Right atrium auricular region (tissue), 2 donors: ENCODE measurements around the gene KHSRP. TPM values are rescaled to one million over a fixed set of nuclear protein-coding genes. Genes with fewer than 3 reads are reported as not detected.

Experiments used
- DNase-seq: peaks from one replicate; pipeline ENCODE4 v3.0.0-alpha.2; 2019; ENCODE audit warnings: low spot score
- H3K27ac ChIP-seq, 2 donors: fragments of 200-600 bp; sonication (generic); 1 replicate in 1 of 2; 2 replicates in 1 of 2; pipeline ENCODE4 v1.5.1; 2016 to 2019
- H3K27me3 ChIP-seq, 2 donors: fragments of 200-600 bp; sonication (generic); one replicate each; pipeline versions ENCODE4 v1.5.1 to v1.6.0; 2017 to 2019
- H3K36me3 ChIP-seq: fragments of 200-600 bp; sonication (generic); one replicate; pipeline ENCODE4 v1.5.1; 2016
- H3K4me1 ChIP-seq, 2 donors: fragments of 200-600 bp; sonication (generic); one replicate each; pipeline versions ENCODE4 v1.5.1 to v1.6.0; 2017 to 2019
- H3K4me3 ChIP-seq, 2 donors: fragments of 200-600 bp; sonication (generic); 1 replicate in 1 of 2; 2 replicates in 1 of 2; pipeline ENCODE4 v1.5.1; 2017 to 2019; ENCODE audit warnings: mild to moderate bottlenecking in 1 of 2, moderate library complexity in 1 of 2
- H3K9me3 ChIP-seq, 2 donors: fragments of 200-600 bp; sonication (generic); one replicate each; pipeline ENCODE4 v1.5.1; 2019
- total RNA-seq, 2 donors: library from RNA; depleted of rRNA; stranded (reverse); fragments of >200 nt; gene quantifications; one replicate each; pipeline ENCODE4 v1.1.0, GENCODE V29; 2016
- TF ChIP-seq, protein P1 (sequence below), 2 donors: fragments of 200-600 bp; sonication (generic); IDR thresholded peaks; one replicate each; pipeline ENCODE4 v1.5.1; 2019; ENCODE audit warnings: antibody characterized with exemption in 2 of 2

Gene KHSRP
- total RNA-seq, 2 donors from 2014 or later: 55.3 to 95.7 TPM

DNA sequence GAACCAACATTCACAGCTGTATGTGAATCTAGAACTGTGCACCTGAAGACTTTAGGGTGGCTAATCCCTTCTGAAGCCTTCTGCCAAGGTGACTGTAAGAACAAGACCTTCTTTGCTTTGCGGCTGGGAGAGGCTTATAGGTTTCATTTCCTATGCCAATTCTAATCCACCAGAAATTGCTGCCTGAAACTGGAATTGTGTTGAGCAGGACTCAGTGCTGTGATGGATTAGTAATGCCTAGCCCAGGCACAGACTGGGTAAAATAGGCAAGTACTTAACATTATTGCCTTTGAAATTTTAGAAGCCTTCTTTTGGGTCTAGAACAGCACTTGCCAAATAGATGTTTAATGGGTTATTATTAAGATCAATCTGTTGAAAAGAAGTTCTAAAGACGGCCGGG is 23.4 kb upstream of the KHSRP start:
- TF ChIP-seq, protein P1, sequence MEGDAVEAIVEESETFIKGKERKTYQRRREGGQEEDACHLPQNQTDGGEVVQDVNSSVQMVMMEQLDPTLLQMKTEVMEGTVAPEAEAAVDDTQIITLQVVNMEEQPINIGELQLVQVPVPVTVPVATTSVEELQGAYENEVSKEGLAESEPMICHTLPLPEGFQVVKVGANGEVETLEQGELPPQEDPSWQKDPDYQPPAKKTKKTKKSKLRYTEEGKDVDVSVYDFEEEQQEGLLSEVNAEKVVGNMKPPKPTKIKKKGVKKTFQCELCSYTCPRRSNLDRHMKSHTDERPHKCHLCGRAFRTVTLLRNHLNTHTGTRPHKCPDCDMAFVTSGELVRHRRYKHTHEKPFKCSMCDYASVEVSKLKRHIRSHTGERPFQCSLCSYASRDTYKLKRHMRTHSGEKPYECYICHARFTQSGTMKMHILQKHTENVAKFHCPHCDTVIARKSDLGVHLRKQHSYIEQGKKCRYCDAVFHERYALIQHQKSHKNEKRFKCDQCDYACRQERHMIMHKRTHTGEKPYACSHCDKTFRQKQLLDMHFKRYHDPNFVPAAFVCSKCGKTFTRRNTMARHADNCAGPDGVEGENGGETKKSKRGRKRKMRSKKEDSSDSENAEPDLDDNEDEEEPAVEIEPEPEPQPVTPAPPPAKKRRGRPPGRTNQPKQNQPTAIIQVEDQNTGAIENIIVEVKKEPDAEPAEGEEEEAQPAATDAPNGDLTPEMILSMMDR (IDR thresholded peaks at IDR 0.05): no peak
- Histone ChIP-seq H3K27ac (no peak overlapping the region), H3K4me3 (no peak overlapping the region), H3K9me3 (peaks cover 0 to 6% of the 10 kb centered on the region in 2 donors), H3K27me3 (no peaks in the 10 kb centered on the region), H3K36me3 (peaks cover 25% of the 10 kb centered on the region), H3K4me1 (no peaks in the 10 kb centered on the region)
- DNase-seq: no peak

DNA sequence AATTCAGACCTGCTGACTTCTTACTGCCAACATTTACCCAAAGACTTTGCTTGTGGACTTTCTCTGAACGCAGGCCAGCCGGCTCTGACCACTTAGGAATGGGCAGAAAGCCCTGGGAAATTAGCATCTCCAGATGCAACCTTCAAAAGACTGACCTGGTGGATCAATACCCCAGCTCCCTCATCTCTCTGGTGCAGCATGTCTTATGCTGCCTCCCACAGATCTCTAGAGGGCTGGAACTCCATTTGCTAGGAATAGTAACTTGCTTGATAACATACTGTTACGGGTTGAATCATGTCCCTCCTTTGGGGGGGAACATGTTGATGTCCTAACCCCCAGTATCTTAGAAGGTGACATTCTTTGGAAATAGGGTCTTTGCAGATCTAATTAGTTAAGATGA is 21.8 kb upstream of the KHSRP start:
- Histone ChIP-seq H3K36me3 (peaks cover 15% of the 10 kb centered on the region), H3K4me1 (no peaks in the 10 kb centered on the region), H3K27ac (no peak overlapping the region), H3K4me3 (no peak overlapping the region), H3K27me3 (no peaks in the 10 kb centered on the region), H3K9me3 (peaks cover 0 to 6% of the 10 kb centered on the region in 2 donors)
- TF ChIP-seq, protein P1 (IDR thresholded peaks at IDR 0.05): no peak
- DNase-seq: no peak

DNA sequence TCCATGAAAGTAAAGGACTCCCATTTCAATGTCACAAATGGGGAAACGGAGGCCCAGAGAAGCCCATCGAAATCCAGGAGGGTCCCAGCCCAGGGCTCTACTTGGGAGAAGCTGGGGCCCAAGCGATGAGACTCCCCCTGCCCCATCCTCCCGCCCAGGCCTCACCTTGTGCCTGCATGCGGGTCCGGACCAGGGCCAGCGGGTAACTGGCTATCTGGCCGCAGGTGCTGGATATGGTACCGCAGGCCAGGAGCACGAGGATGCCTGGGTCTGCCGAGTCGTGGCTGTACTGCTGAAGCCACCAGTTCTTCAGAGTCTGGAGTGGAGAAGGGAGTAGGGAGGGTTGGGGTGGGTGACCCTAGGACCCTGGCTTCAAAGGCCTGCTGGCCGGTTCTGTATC is 19.4 kb upstream of the KHSRP start:
- Histone ChIP-seq H3K4me1 (no peaks in the 10 kb centered on the region), H3K27ac (no peak overlapping the region), H3K4me3 (no peak overlapping the region), H3K9me3 (peaks cover 0 to 6% of the 10 kb centered on the region in 2 donors), H3K36me3 (peaks cover 10% of the 10 kb centered on the region), H3K27me3 (no peaks in the 10 kb centered on the region)
- TF ChIP-seq, protein P1 (IDR thresholded peaks at IDR 0.05): no peak
- DNase-seq: no peak

DNA sequence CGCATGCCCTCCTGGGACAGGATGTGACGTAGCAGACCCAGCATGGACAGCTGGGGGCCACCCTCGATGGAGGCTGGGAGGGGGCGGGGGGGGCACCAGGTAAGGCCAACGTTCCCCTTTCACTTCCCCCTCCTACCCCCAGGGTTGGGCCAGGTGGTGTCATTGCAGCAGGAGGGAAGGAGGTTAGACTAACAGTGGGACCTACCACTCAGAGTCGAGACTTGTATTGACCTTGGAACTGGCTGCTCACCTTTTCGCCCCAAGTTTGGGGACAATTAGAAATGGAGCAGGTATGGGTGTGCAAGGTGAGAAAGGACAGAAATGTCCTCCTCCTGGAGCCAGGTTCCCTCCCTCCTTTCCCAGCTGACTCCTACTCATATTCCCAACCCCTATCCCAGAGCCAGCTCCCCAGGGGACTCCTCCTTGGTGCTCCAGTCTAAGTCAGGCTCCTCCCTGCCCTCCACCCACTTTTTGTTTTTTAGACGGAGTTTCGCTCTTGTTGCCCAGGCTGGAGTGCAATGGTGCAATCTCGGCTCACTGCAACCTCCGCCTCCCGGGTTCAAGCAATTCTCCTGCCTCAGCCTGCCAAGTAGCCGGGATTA is 17.6 kb upstream of the KHSRP start:
- TF ChIP-seq, protein P1 (IDR thresholded peaks at IDR 0.05): no peak
- Histone ChIP-seq H3K9me3 (peaks cover 0 to 6% of the 10 kb centered on the region in 2 donors), H3K27me3 (no peaks in the 10 kb centered on the region), H3K36me3 (peaks cover 10% of the 10 kb centered on the region), H3K4me1 (no peaks in the 10 kb centered on the region), H3K27ac (no peak overlapping the region), H3K4me3 (no peak overlapping the region)
- DNase-seq: no peak

DNA sequence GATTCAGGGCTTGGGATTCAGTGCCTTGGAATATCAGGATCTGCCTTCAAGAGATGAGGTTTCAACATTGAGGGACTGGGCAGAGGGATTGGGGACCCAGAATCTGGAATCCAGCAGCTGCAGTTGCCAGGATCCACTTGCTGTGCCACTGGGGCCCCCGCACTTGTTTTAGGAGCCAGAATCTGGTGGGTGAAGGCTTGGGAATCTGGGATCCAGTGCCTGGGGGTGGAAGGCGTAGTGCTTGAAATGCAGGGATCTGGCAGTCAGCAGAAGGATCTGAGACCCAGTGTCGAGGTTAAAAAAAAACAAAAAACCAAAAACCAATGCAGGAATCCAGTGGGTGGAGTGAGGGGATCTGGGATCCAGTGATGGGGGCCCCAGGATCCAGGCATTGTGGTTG is 16.3 kb upstream of the KHSRP start:
- H3K9me3 ChIP-seq: peaks cover 0 to 6% of the 10 kb centered on the region in 2 donors
- H3K36me3 ChIP-seq: no peaks in the 10 kb centered on the region
- TF ChIP-seq, protein P1 (IDR thresholded peaks at IDR 0.05): no peak
- no peaks in the 10 kb centered on the region for H3K4me1 ChIP-seq
- H3K27me3 ChIP-seq: no peaks in the 10 kb centered on the region
- H3K4me3 ChIP-seq: no peak overlapping the region
- no peak overlapping the region for H3K27ac ChIP-seq
- DNase-seq: no peak

DNA sequence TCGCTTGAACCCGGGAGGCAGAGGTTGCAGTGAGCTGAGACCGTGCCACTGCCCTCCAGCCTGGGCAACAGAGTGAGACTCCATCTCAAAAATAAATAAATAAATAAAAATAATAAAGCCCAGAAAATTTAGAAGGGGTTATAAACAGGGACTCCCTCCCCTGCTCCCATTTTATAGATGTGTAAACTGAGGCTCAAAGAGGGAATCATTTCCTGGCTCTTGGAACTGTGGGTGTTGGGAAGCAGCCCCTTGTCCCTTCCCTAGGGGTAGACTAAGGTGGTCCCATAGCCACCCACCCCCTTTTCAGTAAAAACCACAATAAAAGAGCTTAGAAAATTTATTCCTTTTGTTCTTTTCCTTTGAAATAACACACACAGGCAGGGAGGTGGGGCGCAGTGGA is 15.1 kb upstream of the KHSRP start:
- Histone ChIP-seq H3K27me3 (no peaks in the 10 kb centered on the region), H3K4me3 (no peak overlapping the region), H3K9me3 (no peaks in the 10 kb centered on the region), H3K36me3 (no peaks in the 10 kb centered on the region), H3K4me1 (no peaks in the 10 kb centered on the region), H3K27ac (no peak overlapping the region)
- TF ChIP-seq, protein P1 (IDR thresholded peaks at IDR 0.05): no peak
- no peak for DNase-seq
